ENCODE results near the gene GMDS.

DNA sequence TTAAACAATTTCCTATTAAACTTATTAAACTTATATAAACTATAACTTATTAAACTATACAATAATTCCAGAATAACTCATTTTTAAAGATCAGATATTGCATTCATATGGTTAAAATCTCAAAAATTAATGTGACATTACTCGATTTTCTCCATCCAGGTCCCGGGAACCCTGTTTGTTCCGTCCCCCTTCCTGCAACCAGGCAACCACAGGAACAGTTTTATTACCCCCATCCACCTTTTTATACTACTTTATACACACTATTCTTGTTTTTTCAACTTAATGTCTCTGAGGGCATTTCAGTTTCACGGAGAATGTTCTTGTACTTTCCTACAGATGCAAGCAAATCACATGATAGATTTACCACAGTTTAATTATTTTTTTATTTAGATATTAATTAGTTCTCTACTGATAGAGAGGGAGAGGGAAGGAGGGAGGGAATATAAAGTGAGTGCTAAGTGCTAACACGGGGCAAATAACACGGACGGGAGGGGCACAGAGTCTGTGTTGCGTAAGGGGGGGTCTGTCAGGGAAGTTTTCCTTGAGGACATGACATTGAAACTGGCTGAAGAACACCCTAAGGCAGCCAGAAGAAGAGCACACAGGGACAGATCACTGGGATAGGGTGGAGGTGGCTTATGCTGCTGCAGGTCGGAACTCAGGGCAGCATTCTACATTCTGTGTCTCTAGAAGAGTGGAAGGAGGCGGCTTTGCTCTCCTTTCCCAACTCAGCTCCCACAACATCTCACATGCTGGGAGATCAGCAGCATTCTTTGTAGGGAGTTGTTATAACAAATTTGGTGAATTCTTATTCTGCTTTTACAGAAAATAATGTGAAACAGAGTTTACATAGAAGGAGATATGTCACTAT, 410.5 kb downstream of the GMDS start:
- TF ChIP-seq EZH2phosphoT487 (IDR thresholded peaks at IDR 0.05; ENCODE audit: insufficient read depth, low read depth) (no peak), EZH2 (IDR thresholded peaks at IDR 0.05; ENCODE audit: insufficient read depth, poor library complexity, severe bottlenecking) (no peak)
